ENCODE measurements around the gene CEP85L.

Gene CEP85L

DNA sequence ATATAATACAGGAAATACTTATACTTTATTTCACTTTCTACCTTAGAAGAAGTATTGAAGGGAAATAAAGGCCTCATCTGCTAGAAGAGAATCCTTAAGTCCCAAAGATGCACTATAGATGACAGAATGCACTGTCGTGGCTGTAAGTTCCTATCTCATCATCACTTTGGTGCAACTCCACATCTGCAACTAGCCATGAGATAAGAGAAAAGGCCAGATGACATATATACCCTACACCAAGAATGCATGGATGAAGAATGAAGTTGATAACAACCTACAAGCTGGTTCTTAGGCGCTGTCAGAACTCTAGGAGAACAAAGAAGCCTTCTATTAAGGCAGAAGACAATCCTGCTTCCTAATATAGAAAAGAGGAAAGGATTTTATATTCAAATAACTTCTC, 114.9 kb downstream of the CEP85L start:
- no peak for DNase-seq (ENCODE audit: low spot score)

DNA sequence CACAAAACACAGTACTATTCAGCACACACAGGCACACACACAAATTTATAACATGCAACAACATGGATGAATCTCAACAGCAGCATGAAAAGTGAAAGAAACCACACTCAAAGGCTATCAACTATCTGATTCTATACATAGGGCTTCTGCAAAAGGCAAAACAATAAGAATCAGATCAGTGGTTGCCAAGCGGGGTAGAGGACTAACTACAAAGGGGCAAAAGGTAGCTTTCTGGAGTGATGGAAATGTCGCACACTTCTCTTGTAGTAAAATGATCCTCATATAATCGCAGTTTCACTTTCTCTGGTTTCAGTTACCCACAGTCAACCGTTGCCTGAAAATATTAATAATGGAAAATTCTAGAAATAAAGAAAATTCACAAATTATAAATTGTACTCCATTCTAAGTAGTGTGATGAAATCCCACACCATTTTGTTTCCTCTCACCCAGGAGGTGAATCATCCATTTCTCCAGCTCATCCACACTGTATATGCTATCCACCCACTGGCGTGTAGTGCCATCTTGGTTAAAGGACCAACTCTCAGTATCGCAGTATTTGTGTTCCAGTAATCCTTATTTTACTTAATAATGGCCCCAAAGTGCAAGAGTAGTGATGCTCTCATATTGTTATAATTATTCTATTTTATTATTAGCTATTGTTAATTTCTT, 116.1 kb downstream of the CEP85L start:
- DNase-seq (ENCODE audit: low spot score) = no peak

DNA sequence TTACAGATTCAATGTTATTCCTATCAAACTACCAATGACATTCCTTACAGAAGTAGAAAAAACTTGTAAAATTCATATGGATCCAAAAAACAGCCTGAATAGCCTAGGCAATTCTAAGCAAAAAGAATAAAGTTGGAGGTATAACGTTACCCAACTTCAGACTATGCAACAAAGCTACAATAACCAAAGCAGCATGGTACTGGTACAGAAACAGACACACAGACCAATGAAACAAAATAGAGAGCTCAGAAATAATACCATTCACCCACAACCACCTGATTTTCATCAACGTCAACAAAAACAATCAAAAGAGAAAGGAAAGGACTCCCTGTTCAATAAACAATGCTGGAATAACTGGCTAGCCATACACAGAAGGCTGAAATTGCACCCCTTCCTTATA, 120.4 kb downstream of the CEP85L start:
- no peak for DNase-seq (ENCODE audit: low spot score)

DNA sequence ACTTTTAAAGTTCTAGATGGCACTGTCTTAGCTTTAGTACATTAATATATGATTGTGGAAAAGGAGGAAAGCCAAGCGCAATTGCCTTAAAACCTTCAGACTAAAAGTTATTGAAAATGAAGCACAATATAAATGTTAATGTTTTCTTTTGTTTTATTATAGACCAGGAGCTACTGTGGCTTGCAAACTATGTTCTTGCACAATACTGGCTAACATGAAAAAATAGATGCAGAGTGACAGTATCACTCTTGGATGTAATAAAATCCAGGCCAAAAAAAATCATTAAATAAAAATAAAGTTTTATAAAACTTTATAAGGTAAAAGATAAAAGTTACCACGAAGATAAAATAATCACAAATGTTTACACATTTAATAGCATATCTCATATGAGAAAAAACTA, 121.6 kb downstream of the CEP85L start:
- DNase-seq (ENCODE audit: low spot score) = no peak

- no peak for DNase-seq (ENCODE audit: low spot score)
Measured at GRCh38 chr6:118528129-118528528, 123.3 kb downstream of the CEP85L start.

DNA sequence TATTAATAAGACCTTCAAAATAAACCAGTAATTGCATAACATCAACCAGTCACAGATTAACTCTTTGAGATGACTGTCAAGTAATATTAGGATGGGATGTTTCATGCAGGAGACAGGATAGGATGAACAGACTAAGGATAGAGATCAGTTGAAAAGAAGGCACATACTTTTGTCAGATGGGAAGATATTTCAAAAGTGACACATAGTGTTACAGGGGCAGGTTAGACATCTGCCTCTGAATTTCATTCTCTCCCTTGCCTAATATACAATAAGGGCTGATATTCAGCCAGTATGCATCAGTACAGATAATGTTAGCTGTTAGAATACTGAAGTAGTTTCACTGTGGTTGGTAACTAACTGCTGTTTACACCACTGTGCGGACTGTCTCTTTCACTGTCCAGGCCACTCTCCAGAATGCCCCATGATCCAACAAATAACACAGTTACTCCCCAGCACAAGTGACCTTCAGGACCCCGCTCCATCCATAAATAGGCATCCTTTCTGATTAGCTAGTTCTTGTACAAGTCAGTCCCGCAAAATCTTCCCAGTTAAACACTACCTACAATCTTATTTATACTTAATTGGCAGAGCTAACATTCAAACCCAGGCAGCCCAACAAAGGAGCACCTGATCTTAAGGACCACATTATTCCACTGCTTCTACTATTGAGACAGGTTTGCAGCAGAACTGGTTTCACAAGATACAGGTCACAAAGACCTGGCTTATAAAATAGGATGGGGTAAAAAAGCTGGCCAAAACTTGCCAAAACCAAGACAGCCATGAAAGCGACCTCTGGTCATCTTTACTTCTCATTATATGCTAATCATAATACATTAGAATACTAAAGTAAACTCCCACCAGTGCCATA, 125.2 kb downstream of the CEP85L start:
- no peak for DNase-seq (ENCODE audit: low spot score)

- no peak for DNase-seq (ENCODE audit: low spot score)
Measured at GRCh38 chr6:118524686-118525085, 126.7 kb downstream of the CEP85L start.

DNA sequence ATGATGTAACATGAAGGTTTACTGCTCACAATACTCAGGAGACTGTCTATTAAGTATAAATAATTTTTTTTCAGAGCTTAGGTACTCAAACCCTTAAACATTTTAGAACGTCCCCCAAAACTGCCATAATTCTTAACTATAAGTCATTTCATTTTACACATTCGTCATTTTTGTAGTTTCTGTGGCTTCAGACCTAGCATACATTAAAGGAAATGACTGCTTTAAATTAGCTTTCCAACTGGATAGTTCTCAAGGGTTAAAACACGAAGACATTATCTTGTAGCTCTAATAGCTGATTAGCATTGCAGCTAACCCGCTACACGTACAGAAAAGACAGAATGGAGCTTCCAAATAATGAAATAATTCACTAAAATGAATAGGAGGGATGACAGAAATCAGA, 128.2 kb downstream of the CEP85L start:
- no peak for DNase-seq (ENCODE audit: low spot score)

DNA sequence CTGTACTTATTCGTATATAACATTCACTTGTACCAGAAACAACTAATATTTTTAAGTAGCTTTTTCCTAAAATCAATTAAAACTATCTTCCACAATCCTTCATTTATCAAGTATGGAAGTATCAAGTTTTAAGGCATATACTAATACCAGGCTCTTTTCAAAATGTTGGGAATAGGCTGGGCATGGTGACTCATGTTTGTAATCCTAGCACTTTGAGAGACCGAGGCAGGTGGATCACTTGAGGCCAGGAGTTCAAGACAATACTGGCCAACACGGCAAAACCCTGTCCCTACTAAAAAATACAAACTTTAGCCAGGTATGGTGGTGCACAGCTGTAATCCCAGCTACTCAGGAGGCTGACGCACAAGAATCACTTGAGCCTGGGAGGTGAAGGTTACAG, 129.0 kb downstream of the CEP85L start:
- DNase-seq (ENCODE audit: low spot score) = no peak

DNA sequence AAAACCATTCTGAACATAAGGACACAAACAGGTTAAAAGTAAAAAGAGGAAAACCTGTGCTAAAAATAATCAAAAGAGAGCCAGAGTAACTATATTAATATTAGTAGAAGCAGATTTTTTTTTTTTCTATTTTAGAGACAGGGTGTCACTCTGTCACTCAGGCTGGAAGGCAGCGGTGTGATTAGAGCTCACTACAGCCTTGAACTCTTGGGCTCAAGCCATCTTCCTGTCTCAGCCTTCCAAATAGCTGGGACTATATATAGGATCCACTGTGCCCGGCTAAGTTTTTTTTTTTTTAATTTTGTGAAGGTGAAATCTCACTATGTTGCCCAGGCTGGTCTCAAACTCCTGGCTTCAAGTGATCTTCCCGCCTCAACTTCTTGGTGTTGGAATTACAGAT, 136.7 kb downstream of the CEP85L start:
- no peak for DNase-seq (ENCODE audit: low spot score)

GRCh38 chr6:118511930-118512715, 139.3 kb downstream of the CEP85L start:
- DNase-seq (ENCODE audit: low spot score) = no peak

DNA sequence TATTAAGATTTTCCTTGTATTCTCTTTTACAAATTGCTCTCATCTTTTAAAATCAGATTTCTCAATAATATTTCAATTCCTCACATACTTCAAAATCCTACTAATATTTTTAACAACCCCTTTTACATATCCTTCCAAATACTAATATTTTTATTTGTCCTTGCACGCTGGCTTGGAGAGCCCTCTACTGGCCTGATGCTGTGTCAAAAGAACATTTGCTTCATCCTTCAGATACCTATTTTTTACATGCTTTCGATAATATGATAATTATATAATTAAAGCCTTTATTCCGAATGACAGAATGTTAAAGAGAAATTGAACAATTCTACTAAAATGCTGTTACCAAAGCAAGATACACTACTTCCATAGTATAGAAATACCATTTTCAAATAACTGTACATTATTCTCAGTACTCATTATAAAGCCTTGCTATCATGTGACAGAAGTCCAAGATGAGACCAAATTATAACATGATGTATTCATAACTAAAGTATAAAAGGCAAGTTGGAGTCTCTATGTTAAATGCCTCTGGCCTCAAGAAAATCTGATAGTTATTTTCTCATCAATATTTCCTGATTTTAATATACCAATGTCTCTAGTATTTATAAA, 142.3 kb downstream of the CEP85L start:
- DNase-seq (ENCODE audit: low spot score) = peak; percentile 23

DNA sequence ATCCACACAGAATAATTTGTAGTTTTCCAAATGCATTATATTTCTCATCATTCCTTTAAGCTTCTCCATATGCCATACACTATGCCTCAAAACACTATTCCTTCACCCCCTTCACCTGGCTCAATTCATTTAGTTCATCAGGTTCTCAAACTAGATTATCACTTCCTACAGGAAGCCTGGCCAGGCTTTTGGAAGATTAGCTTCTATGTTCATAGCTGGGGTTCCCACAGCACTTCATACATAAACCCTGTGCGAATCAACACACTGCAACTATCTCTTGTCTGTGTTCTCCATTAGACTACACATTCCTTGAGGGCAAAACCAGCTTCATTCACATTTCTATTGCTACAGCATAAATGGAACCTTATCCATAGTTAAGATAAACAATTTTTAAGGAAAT, 143.8 kb downstream of the CEP85L start:
- DNase-seq (ENCODE audit: low spot score) = no peak

DNA sequence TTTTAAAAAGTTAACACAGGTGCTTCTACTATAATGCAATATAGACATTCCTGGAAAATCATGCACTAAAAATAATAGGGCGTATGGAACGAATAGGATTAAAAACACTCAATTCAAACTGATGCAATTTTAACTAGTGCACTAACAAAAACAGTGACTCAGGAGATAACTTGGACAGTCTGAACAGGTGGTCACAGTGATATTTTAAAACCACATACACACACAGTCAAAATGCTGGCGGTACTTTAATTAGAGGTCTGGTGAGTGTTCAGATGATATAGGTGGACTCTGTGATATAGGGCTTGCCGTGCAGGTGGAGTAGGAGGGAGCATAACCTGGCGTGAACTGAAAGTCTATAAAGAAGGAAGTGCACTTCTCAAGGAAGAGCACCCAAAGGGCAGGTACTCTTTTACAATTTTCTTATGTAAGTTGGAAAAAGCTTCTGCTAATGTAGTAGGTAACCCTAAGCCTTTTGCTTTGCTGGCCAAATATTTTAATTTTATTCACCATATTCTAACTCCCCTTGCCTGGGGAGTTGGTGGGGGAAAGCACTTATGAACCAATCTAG, 145.2 kb downstream of the CEP85L start:
- DNase-seq (ENCODE audit: low spot score) = no peak

DNA sequence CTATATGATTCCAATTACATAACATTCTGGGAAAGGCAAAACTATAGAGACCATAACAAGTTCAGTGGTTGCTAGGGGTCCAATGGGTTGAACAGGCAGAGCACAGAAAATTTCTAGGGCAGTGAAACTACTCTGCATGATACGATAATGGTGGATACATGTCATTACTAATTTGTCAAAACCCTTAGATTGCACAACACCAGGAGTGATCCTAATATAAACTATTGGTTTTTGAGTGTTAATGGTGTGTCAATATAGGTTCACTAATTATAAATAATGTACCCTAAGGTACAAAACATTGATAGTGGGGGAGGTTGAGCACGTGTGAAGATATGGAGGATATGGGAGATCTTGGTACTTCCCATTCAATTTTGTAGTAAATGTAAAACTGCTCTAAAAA, 145.7 kb downstream of the CEP85L start:
- DNase-seq (ENCODE audit: low spot score) = no peak

GRCh38 chr6:118504611-118505010, 146.8 kb downstream of the CEP85L start:
- no peak for DNase-seq (ENCODE audit: low spot score)

DNA sequence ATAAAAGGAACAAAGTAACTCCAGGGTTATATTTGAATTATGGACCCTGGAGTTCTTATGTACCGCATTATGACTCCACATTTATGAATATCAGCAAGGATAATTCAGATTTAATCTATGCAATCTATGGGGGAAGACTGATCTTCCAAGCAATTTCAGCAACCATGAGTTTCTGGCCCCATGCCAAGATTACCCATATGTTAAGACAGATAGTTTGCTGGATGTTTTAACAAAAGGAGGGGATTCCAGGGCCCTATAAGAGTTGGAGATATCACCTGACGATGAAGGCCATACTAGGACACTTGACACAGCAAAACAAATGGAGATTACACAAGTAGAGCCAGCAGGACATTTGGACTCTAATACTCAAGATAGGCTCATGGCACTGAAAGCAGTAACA, 149.2 kb downstream of the CEP85L start:
- DNase-seq (ENCODE audit: low spot score) = no peak

DNA sequence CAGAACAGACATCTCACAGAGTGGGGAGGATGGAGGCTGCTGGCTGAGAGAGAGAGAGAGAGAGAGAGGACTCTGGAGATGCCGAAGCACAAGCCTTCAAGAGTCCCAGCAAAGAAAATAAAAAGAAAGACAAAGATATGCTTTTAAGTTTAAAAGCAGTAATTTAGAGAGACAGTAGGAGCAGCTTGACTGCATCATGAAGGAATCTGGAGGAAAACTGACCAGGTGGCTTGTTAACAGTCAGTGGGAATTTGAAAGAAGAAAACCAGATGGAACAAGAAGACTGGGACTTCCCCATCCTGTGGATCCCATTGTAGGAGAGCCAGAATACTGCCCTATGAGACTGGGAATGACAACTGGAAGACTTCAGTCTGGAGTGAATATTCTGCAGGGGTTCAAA, 149.6 kb downstream of the CEP85L start:
- no peak for DNase-seq (ENCODE audit: low spot score)

DNA sequence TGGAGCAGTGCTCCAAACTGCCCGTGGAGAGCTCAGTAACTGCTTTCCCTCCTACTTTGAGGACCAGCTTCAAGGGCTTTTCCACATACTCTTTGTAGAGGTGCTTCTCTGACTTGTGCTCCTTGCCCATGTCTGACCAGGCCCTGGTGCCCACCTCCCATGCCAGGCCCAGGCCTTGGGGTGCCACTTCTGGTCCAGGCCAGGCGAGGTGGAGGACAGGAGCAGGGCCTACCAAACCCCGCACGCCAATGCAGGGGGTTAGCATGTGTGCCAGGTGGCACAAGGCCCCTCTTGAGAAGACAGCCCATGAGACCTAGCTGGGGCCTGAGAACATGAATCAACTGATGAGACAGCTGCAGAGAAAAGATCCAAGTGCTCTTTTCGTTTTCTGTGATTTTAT, 150.3 kb downstream of the CEP85L start:
- DNase-seq (ENCODE audit: low spot score) = no peak

- DNase-seq (ENCODE audit: low spot score) = no peak
Measured at GRCh38 chr6:118500130-118501015, 151.0 kb downstream of the CEP85L start.

Measured in COLO829 (cell line).